Ovary (tissue), 9 donors: ENCODE data around the gene WNT7B. TPM values are rescaled to one million over a fixed set of nuclear protein-coding genes. Genes with fewer than 3 reads are reported as not detected.

ENCODE experiments used
- DNase-seq, 5 donors: peaks; one replicate each; pipeline ENCODE4 v3.0.0-alpha.2; 2019 to 2020
- H3K27ac ChIP-seq, 2 donors: fragments of 200-600 bp; one replicate each; pipeline versions ENCODE4 v1.5.1 to v1.8.0; 2019 to 2022
- H3K27me3 ChIP-seq: fragments of 200-600 bp; one replicate; pipeline ENCODE4 v1.8.0; 2022
- H3K36me3 ChIP-seq: fragments of 200-600 bp; sonication (generic); one replicate; pipeline ENCODE4 v1.5.1; 2019
- H3K4me1 ChIP-seq: one replicate; pipeline ENCODE4 v1.8.1; 2013; ENCODE audit warnings: mild to moderate bottlenecking, moderate library complexity; ENCODE audit not compliant: insufficient read depth
- H3K4me3 ChIP-seq: fragments of 200-600 bp; sonication (generic); one replicate; pipeline ENCODE4 v1.5.1; 2017
- H3K9me3 ChIP-seq, 2 donors: fragments of 200-600 bp in 1 of 2; sonication (generic) in 1 of 2; one replicate each; pipeline versions ENCODE4 v1.5.1 to v1.8.1; 2013 to 2019; ENCODE audit warnings: mild to moderate bottlenecking in 1 of 2, moderate library complexity in 1 of 2
- EP300 ChIP-seq: sonication (generic); formaldehyde crosslinking; IDR thresholded peaks from one replicate; pipeline ENCODE4 v1.6.1; 2017; ENCODE audit warnings: antibody characterized with exemption
- POLR2A ChIP-seq: fragments of 450-650 bp; IDR thresholded peaks from one replicate; pipeline ENCODE4 v1.6.1; 2017; ENCODE audit warnings: antibody characterized with exemption, mild to moderate bottlenecking, moderate library complexity
- WGBS, 3 donors: extraction: QIAGEN DNeasy Blood & Tissue Kit in 1 of 3; methylation state at CpG; one replicate each; pipeline versions ENCODE4 v1.1.5 to v1.1.7; 2013 to 2017; 5-methylcytosine and 5-hydroxymethylcytosine counted together
- intact Hi-C, 4 donors: fragments of 100-400 bp; cut with DNase I; formaldehyde crosslinking; loops; one replicate each; pipeline versions ENCODE4 v1.11.0 to v1.15.1; 2022 to 2023
- polyA plus RNA-seq, 2 donors: library from polyadenylated mRNA; stranded (reverse); fragments of 200-250 nt in 1 of 2; fragments of 350-450 nt in 1 of 2; fragmentation: Illumina TruSeq in 1 of 2; extraction: RNeasy Lipid Tissue Mini Kit (QIAGEN cat#74804) in 1 of 2; gene quantifications; one replicate each; pipeline ENCODE4 v1.2.3, GENCODE V29; 2013 to 2014
- total RNA-seq, 7 donors: library from RNA; depleted of rRNA in 2 of 7; stranded (reverse); fragments of >200 nt in 2 of 7; fragmentation: NEBNext Ultra II Directional in 3 of 7; extraction: Animal tissue kit (Norgen Biotek cat#: 25700) in 3 of 7; gene quantifications; one replicate each; pipeline versions ENCODE4 v1.1.0 to v1.2.4, GENCODE V29; 2016 to 2023
- TF ChIP-seq, protein P1 (sequence below), 3 donors: fragments of 450-650 bp in 2 of 3; fragments of 200-600 bp in 1 of 3; IDR thresholded peaks; one replicate each; pipeline versions ENCODE4 v1.5.1 to v1.8.0; 2016 to 2022; ENCODE audit warnings: antibody characterized with exemption in 3 of 3, mild to moderate bottlenecking in 1 of 3
- donor health status: DM: no; HTN: no; CAD: no; lungs with moderate emphysema.
- donor health status: DM: no; HTN: no; CAD: no.
- donor health status: Bipolar disorder and iron deficiency.
- donor health status: DM: yes; HTN: yes; CAD: no.
- donor health status: DM: no; HTN: no; CAD: no.
- donor health status: DM: yes; HTN: yes; CAD: no.

The WNT7B gene
- total and polyA plus RNA-seq, 9 donors, result 0.22 to 2.5 (median 0.59) TPM; not detected in 5

DNA sequence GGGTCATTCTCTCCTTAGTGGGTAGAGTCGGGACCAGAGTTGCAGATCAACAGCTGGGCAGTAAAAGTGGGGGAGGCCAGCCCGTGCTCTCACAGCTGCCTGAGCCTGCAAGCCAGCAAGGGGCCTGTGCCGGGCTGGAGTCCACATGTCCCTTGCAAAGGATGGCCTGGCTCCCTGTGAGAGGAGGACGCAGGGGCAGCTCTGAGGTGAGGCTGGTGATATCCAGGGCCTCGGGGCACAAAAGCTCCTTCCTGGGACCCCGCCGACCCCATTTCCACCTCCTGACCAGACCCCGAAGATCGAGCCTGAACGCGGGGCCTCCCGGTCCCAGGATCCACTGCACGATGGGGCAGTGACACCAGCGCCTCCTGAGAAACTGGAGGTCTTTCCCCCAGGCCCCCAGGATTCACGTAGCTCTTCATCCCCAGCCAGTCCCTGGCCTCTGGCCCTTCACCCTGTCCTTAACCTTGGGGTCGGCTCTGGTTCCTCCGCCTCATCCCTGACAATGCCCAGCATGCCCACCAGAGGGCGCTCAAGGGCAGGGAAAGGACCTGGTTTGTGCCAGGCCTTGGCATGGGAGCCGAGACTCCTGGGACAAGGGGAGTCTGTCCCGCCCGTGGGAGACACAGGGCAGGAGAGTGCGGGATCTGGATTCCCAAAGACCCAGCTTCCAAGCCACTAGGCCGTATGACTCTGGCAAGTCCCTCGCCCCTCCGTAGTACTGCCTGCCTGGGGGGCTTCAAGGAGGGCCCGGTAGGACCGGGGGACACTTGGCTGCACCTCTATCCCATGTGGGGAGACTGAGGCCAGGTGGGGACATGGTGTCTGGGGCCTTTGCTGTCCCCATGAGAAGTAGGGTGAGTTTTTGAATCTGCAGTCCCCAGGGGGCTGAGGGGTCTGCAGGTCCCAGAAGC, 17.8 kb upstream of the WNT7B start:
- H3K9me3 ChIP-seq, result no peaks in the 10 kb centered on the region
- peak; percentile 75 to 91 (median 89) for DNase-seq
- intact Hi-C loops, result loop anchor here (5.0 to 10.0 kb wide), 6 partner anchors 300 to 550 kb away; partner anchors contain the start of genes CELSR1 (in 1 of the 4) and GTSE1 (in 1 of the 4)
- no peaks in the 10 kb centered on the region for H3K36me3 ChIP-seq
- H3K4me1 ChIP-seq, result peaks cover 17% of the 10 kb centered on the region
- no peaks in the 10 kb centered on the region for H3K27me3 ChIP-seq
- no peak overlapping the region for H3K27ac ChIP-seq
- TF ChIP-seq POLR2A, result no peak
- TF ChIP-seq, protein P1, sequence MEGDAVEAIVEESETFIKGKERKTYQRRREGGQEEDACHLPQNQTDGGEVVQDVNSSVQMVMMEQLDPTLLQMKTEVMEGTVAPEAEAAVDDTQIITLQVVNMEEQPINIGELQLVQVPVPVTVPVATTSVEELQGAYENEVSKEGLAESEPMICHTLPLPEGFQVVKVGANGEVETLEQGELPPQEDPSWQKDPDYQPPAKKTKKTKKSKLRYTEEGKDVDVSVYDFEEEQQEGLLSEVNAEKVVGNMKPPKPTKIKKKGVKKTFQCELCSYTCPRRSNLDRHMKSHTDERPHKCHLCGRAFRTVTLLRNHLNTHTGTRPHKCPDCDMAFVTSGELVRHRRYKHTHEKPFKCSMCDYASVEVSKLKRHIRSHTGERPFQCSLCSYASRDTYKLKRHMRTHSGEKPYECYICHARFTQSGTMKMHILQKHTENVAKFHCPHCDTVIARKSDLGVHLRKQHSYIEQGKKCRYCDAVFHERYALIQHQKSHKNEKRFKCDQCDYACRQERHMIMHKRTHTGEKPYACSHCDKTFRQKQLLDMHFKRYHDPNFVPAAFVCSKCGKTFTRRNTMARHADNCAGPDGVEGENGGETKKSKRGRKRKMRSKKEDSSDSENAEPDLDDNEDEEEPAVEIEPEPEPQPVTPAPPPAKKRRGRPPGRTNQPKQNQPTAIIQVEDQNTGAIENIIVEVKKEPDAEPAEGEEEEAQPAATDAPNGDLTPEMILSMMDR (IDR thresholded peaks at IDR 0.05), result peak; percentile 93 to 97 (median 97)
- H3K4me3 ChIP-seq, result no peak overlapping the region
- WGBS, 3 donors, result 34 to 36% (median 34%) methylated on average over 26 to 27 of the region's 27 CpGs

DNA sequence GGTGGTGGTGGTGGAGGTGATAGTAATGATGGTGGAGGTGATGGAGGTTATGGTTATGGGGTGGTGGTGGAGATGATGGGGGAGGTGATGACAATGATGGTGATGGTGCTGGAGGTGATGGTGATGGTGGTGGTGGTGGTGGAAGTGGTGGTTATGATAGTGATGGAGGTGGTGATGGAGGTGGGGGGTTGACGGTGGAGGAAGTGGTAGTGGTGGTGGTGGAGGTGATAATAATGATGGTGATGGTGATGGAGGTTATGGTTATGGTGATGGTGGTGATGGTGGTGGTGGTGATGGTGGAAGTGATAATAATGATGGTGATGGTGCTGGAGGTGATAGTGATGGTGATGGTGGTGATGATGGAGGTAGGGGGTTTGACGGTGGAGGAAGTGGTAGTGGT, 16.9 kb upstream of the WNT7B start:
- H3K9me3 ChIP-seq, result no peaks in the 10 kb centered on the region
- no peak overlapping the region for H3K27ac ChIP-seq
- TF ChIP-seq POLR2A (no peak), EP300 (no peak)
- TF ChIP-seq, protein P1 (IDR thresholded peaks at IDR 0.05), result no peak
- intact Hi-C loops, result loop anchor here (10.0 kb wide), 5 partner anchors 301 to 551 kb away; partner anchors contain the start of genes CELSR1 (in 1 of the 4) and GTSE1 (in 1 of the 4)
- WGBS, 3 donors, result 77 to 88% (median 78%) methylated on average over 2 of the region's 2 CpGs
- H3K4me3 ChIP-seq, result no peak overlapping the region
- H3K27me3 ChIP-seq, result no peaks in the 10 kb centered on the region
- H3K4me1 ChIP-seq, result peaks cover 17% of the 10 kb centered on the region
- no peaks in the 10 kb centered on the region for H3K36me3 ChIP-seq
- no peak for DNase-seq

DNA sequence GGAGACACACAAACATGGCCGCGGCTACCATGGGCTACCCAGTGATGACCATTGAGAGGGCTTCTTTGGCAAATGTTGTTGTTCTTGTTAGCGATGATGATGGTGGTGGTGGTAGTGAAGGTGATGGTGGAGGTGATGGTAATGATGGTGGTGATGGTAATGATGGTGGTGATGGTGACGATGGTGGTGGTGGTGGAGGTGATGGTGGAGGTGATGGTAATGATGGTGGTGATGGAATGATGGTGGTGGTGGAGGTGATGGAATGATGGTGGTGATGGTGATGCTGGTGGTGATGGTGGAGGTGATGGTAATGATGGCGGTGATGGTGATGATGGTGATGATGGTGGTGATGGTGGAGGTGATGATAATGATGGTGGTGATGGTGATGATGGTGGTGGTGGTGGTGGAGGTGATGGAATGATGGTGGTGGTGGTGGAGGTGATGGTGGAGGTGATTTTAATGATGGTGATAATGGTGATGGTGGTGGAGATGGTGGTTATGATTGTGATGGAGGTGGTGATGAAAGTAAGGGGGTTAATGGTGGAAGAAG, 16.3 kb upstream of the WNT7B start:
- no peak for DNase-seq
- no peaks in the 10 kb centered on the region for H3K9me3 ChIP-seq
- no peak overlapping the region for H3K4me3 ChIP-seq
- peaks cover 15% of the 10 kb centered on the region for H3K4me1 ChIP-seq
- intact Hi-C loops, result loop anchor here (10.0 kb wide), 5 partner anchors 302 to 552 kb away; partner anchors contain the start of genes CELSR1 (in 1 of the 4) and GTSE1 (in 1 of the 4)
- TF ChIP-seq, protein P1 (IDR thresholded peaks at IDR 0.05), result no peak
- TF ChIP-seq EP300 (no peak), POLR2A (no peak)
- H3K36me3 ChIP-seq, result no peaks in the 10 kb centered on the region
- no peaks in the 10 kb centered on the region for H3K27me3 ChIP-seq
- 94 to 96% (median 96%) methylated on average over 5 of the region's 5 CpGs for WGBS, 3 donors
- no peak overlapping the region for H3K27ac ChIP-seq

DNA sequence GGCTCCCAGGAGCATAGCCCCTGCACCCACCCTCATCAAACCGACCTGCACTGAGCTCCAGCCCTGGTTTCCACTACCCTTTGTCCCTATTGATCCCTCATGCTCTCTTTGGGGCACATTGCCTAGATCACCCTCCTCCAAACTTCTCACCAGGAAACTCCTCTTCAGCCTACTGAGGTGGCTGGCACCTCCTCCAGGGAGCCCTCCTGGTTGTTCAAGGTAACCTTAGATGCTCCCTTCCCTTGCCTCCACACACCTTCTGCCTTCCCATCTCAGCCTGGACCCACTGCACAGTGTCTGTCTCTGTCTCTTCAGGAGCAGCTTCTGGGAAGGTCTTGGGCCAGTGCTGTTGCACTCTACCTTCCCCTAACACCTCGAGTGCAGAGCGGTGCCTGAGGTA, 15.8 kb upstream of the WNT7B start:
- Histone ChIP-seq H3K4me1 (peaks cover 12% of the 10 kb centered on the region), H3K4me3 (no peak overlapping the region), H3K27ac (no peak overlapping the region), H3K27me3 (no peaks in the 10 kb centered on the region), H3K9me3 (no peaks in the 10 kb centered on the region), H3K36me3 (no peaks in the 10 kb centered on the region)
- TF ChIP-seq, protein P1 (IDR thresholded peaks at IDR 0.05), result no peak
- no peak for TF ChIP-seq EP300
- no peak for TF ChIP-seq POLR2A
- no peak for DNase-seq
- intact Hi-C loops, result loop anchor here (10.0 kb wide), 5 partner anchors 302 to 552 kb away; partner anchors contain the start of genes CELSR1 (in 1 of the 4) and GTSE1 (in 1 of the 4)
- 82 to 89% (median 83%) methylated on average over 3 of the region's 3 CpGs for WGBS, 3 donors
